ENCODE results near the gene VOPP1.

VOPP1 gene

GRCh38 chr7:55573234-55573900, 1.1 kb upstream of the VOPP1 start:
- H3K9ac ChIP-seq (ENCODE audit: low read length), result peak overlapping the region; percentile 94
- H2BK12ac ChIP-seq (ENCODE audit: low read length in 2 of 2), result peak overlapping the region; percentile 57 to 63
- H3K79me1 ChIP-seq (replicated peaks; ENCODE audit: low read length, poor library complexity, severe bottlenecking), result peaks cover 2% of the 10 kb centered on the region
- no peaks in the 10 kb centered on the region for H3K27me3 ChIP-seq (ENCODE audit: control insufficient read depth in 1 of 2, insufficient read depth in 1 of 2, low read length in 2 of 2)
- H3K23ac ChIP-seq (ENCODE audit: low read length in 2 of 2), result no peak overlapping the region
- peak overlapping the region; percentile 73 to 93 for H3K4ac ChIP-seq (ENCODE audit: low read depth in 1 of 2, low read length in 2 of 2)
- peaks cover 20% of the 10 kb centered on the region for H3K4me1 ChIP-seq (ENCODE audit: control insufficient read depth, insufficient read depth, low read depth, low read length)
- H2AK5ac ChIP-seq (ENCODE audit: low read length, severe bottlenecking), result peak overlapping the region; percentile 47
- no peaks in the 10 kb centered on the region for H3K36me3 ChIP-seq (ENCODE audit: control insufficient read depth in 1 of 2, insufficient read depth in 2 of 2, low read depth in 1 of 2, low read length in 2 of 2)
- WGBS, result 22% methylated on average over 7 of the region's 9 CpGs
- no peak overlapping the region for H2BK5ac ChIP-seq (ENCODE audit: low read depth, low read length, poor library complexity, severe bottlenecking)
- peak overlapping the region; percentile 99 for H3K4me2 ChIP-seq (ENCODE audit: low read length, poor library complexity, severe bottlenecking)
- peak overlapping the region; percentile 95 for H4K91ac ChIP-seq (ENCODE audit: low read length)
- H4K8ac ChIP-seq (ENCODE audit: low read length), result peak overlapping the region; percentile 40
- H3K14ac ChIP-seq (ENCODE audit: low read length in 2 of 2), result peak overlapping the region in 1 of 2 experiments; percentile 73
- peak overlapping the region; percentile 91 to 93 for H3K18ac ChIP-seq (ENCODE audit: low read depth in 1 of 2, low read length in 2 of 2)
- H3K9me3 ChIP-seq (ENCODE audit: control insufficient read depth, low read length), result no peaks in the 10 kb centered on the region
- DNase-seq, result peak; percentile 22
- peak overlapping the region; percentile 62 for H2BK120ac ChIP-seq (ENCODE audit: low read depth, low read length)
- H2AFZ ChIP-seq (ENCODE audit: low read depth, low read length), result no peak overlapping the region
- peak overlapping the region; percentile 77 for H3K27ac ChIP-seq (ENCODE audit: low read length, poor library complexity, severe bottlenecking)
- H3K4me3 ChIP-seq (ENCODE audit: insufficient read depth in 1 of 2, low read depth in 1 of 2, low read length in 2 of 2), result peak overlapping the region in 1 of 2 experiments; percentile 88
- peak overlapping the region; percentile 80 for H2BK15ac ChIP-seq (ENCODE audit: low read depth, poor library complexity, severe bottlenecking)

GRCh38 chr7:55571511-55572377, 558 bp downstream of the VOPP1 start:
- Histone ChIP-seq H3K4me2 (ENCODE audit: low read length, poor library complexity, severe bottlenecking) (peak overlapping the region; percentile 60), H2BK120ac (ENCODE audit: low read depth, low read length) (peak overlapping the region; percentile 77), H2BK12ac (ENCODE audit: low read length in 2 of 2) (peak overlapping the region in 1 of 2 experiments; percentile 87), H3K23ac (ENCODE audit: low read length in 2 of 2) (peak overlapping the region in 1 of 2 experiments; percentile 89), H3K18ac (ENCODE audit: low read depth in 1 of 2, low read length in 2 of 2) (peak overlapping the region; percentile 82 to 97), H3K9me3 (ENCODE audit: control insufficient read depth, low read length) (no peaks in the 10 kb centered on the region), H3K36me3 (ENCODE audit: control insufficient read depth in 1 of 2, insufficient read depth in 2 of 2, low read depth in 1 of 2, low read length in 2 of 2) (no peaks in the 10 kb centered on the region), H2BK15ac (ENCODE audit: low read depth, poor library complexity, severe bottlenecking) (peak overlapping the region; percentile 82), H2AFZ (ENCODE audit: low read depth, low read length) (peak overlapping the region; percentile 83), H4K91ac (ENCODE audit: low read length) (peak overlapping the region; percentile 63), H3K9ac (ENCODE audit: low read length) (peak overlapping the region; percentile 93), H3K4ac (ENCODE audit: low read depth in 1 of 2, low read length in 2 of 2) (peak overlapping the region; percentile 73 to 88), H3K27me3 (ENCODE audit: control insufficient read depth in 1 of 2, insufficient read depth in 1 of 2, low read length in 2 of 2) (no peaks in the 10 kb centered on the region), H3K4me1 (ENCODE audit: control insufficient read depth, insufficient read depth, low read depth, low read length) (peaks cover 24% of the 10 kb centered on the region), H2BK5ac (ENCODE audit: low read depth, low read length, poor library complexity, severe bottlenecking) (peak overlapping the region; percentile 91), H2AK5ac (ENCODE audit: low read length, severe bottlenecking) (peak overlapping the region; percentile 47), H3K14ac (ENCODE audit: low read length in 2 of 2) (peak overlapping the region in 1 of 2 experiments; percentile 87), H3K79me1 (replicated peaks; ENCODE audit: low read length, poor library complexity, severe bottlenecking) (peaks cover 2% of the 10 kb centered on the region), H3K27ac (ENCODE audit: low read length, poor library complexity, severe bottlenecking) (peak overlapping the region; percentile 89), H4K8ac (ENCODE audit: low read length) (peak overlapping the region; percentile 78), H3K4me3 (ENCODE audit: insufficient read depth in 1 of 2, low read depth in 1 of 2, low read length in 2 of 2) (peak overlapping the region; percentile 87 to 95)
- under 1% methylated on average over 67 of the region's 97 CpGs for WGBS
- DNase-seq, result peak; percentile 63

- H3K9ac ChIP-seq (ENCODE audit: low read length), result peak overlapping the region; percentile 93
- no peak overlapping the region for H2BK12ac ChIP-seq (ENCODE audit: low read length in 2 of 2)
- no peaks in the 10 kb centered on the region for H3K27me3 ChIP-seq (ENCODE audit: control insufficient read depth in 1 of 2, insufficient read depth in 1 of 2, low read length in 2 of 2)
- peak; percentile 43 for DNase-seq
- no peak overlapping the region for H2BK5ac ChIP-seq (ENCODE audit: low read depth, low read length, poor library complexity, severe bottlenecking)
- H2BK15ac ChIP-seq (ENCODE audit: low read depth, poor library complexity, severe bottlenecking), result no peak overlapping the region
- H3K79me1 ChIP-seq (replicated peaks; ENCODE audit: low read length, poor library complexity, severe bottlenecking), result peaks cover 2% of the 10 kb centered on the region
- WGBS, result 4% methylated on average over 4 of the region's 5 CpGs
- no peak overlapping the region for H2AK5ac ChIP-seq (ENCODE audit: low read length, severe bottlenecking)
- H3K23ac ChIP-seq (ENCODE audit: low read length in 2 of 2), result no peak overlapping the region
- H3K18ac ChIP-seq (ENCODE audit: low read depth in 1 of 2, low read length in 2 of 2), result no peak overlapping the region
- no peak overlapping the region for H3K4ac ChIP-seq (ENCODE audit: low read depth in 1 of 2, low read length in 2 of 2)
- peaks cover 24% of the 10 kb centered on the region for H3K4me1 ChIP-seq (ENCODE audit: control insufficient read depth, insufficient read depth, low read depth, low read length)
- H3K4me3 ChIP-seq (ENCODE audit: insufficient read depth in 1 of 2, low read depth in 1 of 2, low read length in 2 of 2), result peak overlapping the region in 1 of 2 experiments; percentile 87
- H3K36me3 ChIP-seq (ENCODE audit: control insufficient read depth in 1 of 2, insufficient read depth in 2 of 2, low read depth in 1 of 2, low read length in 2 of 2), result no peaks in the 10 kb centered on the region
- peak overlapping the region; percentile 89 for H3K27ac ChIP-seq (ENCODE audit: low read length, poor library complexity, severe bottlenecking)
- no peaks in the 10 kb centered on the region for H3K9me3 ChIP-seq (ENCODE audit: control insufficient read depth, low read length)
- H4K8ac ChIP-seq (ENCODE audit: low read length), result no peak overlapping the region
- H2BK120ac ChIP-seq (ENCODE audit: low read depth, low read length), result no peak overlapping the region
- H2AFZ ChIP-seq (ENCODE audit: low read depth, low read length), result no peak overlapping the region
- H3K14ac ChIP-seq (ENCODE audit: low read length in 2 of 2), result no peak overlapping the region
- peak overlapping the region; percentile 60 for H3K4me2 ChIP-seq (ENCODE audit: low read length, poor library complexity, severe bottlenecking)
- no peak overlapping the region for H4K91ac ChIP-seq (ENCODE audit: low read length)
These were observed 1.4 kb downstream of the VOPP1 start for GRCh38 chr7:55570939-55571338.
